Upper lobe of left lung (tissue), 4 donors: Measurements from ENCODE around the gene FLII.
"Not testable (repeated sequence)": the region's sequence is repeated elsewhere in the genome, so short reads cannot be mapped to it uniquely, and the experiment has no call there.

ENCODE experiments used
- EP300 ChIP-seq, 4 donors: sonication (generic); formaldehyde crosslinking; IDR thresholded peaks; one replicate each; pipeline ENCODE4 v1.5.1; 2017; ENCODE audit warnings: antibody characterized with exemption in 4 of 4, control low read depth in 2 of 4
- POLR2AphosphoS5 ChIP-seq, 2 donors: sonication (generic); formaldehyde crosslinking; IDR thresholded peaks; one replicate each; pipeline ENCODE4 v1.5.1; 2017; ENCODE audit warnings: antibody characterized with exemption in 2 of 2
- TF ChIP-seq, protein P1 (sequence below), 6 experiments: fragments of 450-650 bp in 4 of 6; fragments of 200-600 bp in 2 of 6; sonication (generic) in 2 of 6; IDR thresholded peaks; one replicate each; pipeline ENCODE4 v1.5.1; 2016 to 2019; ENCODE audit warnings: antibody characterized with exemption in 6 of 6

DNA sequence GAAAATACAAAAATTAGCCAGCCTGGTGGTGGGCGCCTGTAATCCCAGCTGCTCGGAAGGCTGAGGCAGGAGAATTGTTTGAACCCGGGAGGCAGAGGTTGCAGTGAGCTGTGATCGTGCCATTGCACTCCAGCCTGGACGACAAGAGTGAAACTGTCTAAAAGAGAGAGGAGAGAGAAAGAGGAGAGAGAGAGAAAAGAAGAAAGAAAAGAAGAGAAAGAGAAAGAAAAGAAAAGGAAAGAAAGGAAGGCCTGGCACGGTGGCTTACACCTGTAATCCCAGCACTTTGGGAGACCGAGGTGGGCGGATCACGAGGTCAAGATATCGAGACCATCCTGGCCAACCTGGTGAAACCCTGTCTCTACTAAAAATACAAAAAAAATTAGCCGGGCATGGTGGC lies 41.6 kb downstream of the FLII start:
- not testable (repeated sequence) for TF ChIP-seq EP300, POLR2AphosphoS5 (IDR thresholded peaks at IDR 0.05)
- TF ChIP-seq, protein P1, sequence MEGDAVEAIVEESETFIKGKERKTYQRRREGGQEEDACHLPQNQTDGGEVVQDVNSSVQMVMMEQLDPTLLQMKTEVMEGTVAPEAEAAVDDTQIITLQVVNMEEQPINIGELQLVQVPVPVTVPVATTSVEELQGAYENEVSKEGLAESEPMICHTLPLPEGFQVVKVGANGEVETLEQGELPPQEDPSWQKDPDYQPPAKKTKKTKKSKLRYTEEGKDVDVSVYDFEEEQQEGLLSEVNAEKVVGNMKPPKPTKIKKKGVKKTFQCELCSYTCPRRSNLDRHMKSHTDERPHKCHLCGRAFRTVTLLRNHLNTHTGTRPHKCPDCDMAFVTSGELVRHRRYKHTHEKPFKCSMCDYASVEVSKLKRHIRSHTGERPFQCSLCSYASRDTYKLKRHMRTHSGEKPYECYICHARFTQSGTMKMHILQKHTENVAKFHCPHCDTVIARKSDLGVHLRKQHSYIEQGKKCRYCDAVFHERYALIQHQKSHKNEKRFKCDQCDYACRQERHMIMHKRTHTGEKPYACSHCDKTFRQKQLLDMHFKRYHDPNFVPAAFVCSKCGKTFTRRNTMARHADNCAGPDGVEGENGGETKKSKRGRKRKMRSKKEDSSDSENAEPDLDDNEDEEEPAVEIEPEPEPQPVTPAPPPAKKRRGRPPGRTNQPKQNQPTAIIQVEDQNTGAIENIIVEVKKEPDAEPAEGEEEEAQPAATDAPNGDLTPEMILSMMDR (IDR thresholded peaks at IDR 0.05): not testable (repeated sequence)
